Measurements from ENCODE around the gene PFDN4.

The PFDN4 gene

DNA sequence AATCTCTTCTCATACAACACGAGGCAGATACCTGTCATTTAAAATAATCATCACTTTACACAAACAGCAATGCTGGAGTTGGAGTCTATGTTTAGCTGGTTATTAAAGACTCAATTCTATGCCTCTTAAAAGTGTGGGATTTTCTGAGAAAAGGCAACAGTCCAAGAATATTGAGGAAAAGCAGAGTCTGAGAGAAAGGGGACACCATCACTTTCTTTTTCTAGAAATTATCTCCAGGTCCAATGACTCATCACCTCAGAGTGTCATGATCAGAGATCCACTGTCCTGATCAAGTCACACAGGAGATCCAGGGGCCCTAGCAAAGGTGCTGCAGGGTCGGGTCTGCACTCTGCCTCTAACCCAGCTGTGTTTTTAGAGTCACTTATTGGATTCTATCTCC lies 42.1 kb upstream of the PFDN4 start:
- no peaks in the 10 kb centered on the region for H3K4me1 ChIP-seq (ENCODE audit: control insufficient read depth in 2 of 2, insufficient read depth in 2 of 2, low read length in 2 of 2)
- H3K9ac ChIP-seq (ENCODE audit: low read depth in 1 of 2, low read length in 2 of 2), result no peak overlapping the region
- H3K27me3 ChIP-seq (ENCODE audit: control insufficient read depth in 2 of 2, insufficient read depth in 2 of 2, low read length in 2 of 2), result peaks cover 21 to 29% of the 10 kb centered on the region in 2 donors

GRCh38 chr20:54166987-54167662 lies 40.8 kb upstream of the PFDN4 start:
- Histone ChIP-seq H3K9me3 (ENCODE audit: control insufficient read depth in 2 of 2, low read length in 2 of 2) (no peaks in the 10 kb centered on the region), H3K4me3 (ENCODE audit: low read length in 2 of 2) (no peak overlapping the region), H3K4me1 (ENCODE audit: control insufficient read depth in 2 of 2, insufficient read depth in 2 of 2, low read length in 2 of 2) (no peaks in the 10 kb centered on the region), H3K27ac (ENCODE audit: low read depth in 2 of 2, low read length in 2 of 2) (no peak overlapping the region), H3K9ac (ENCODE audit: low read depth in 1 of 2, low read length in 2 of 2) (no peak overlapping the region), H3K36me3 (ENCODE audit: control insufficient read depth in 2 of 2, insufficient read depth in 2 of 2, low read length in 2 of 2) (no peaks in the 10 kb centered on the region), H3K27me3 (ENCODE audit: control insufficient read depth in 2 of 2, insufficient read depth in 2 of 2, low read length in 2 of 2) (peaks cover 34 to 41% of the 10 kb centered on the region in 2 donors)

More for the DNA sequence above, 42.1 kb upstream of the PFDN4 start:
- Histone ChIP-seq H3K4me3 (ENCODE audit: low read length in 2 of 2) (no peak overlapping the region), H3K36me3 (ENCODE audit: control insufficient read depth in 2 of 2, insufficient read depth in 2 of 2, low read length in 2 of 2) (no peaks in the 10 kb centered on the region), H3K9me3 (ENCODE audit: control insufficient read depth in 2 of 2, low read length in 2 of 2) (no peaks in the 10 kb centered on the region), H3K27ac (ENCODE audit: low read depth in 2 of 2, low read length in 2 of 2) (no peak overlapping the region)

GRCh38 chr20:54167909-54168872 lies 39.7 kb upstream of the PFDN4 start:
- Histone ChIP-seq H3K27ac (ENCODE audit: low read depth in 2 of 2, low read length in 2 of 2) (no peak overlapping the region), H3K9me3 (ENCODE audit: control insufficient read depth in 2 of 2, low read length in 2 of 2) (no peaks in the 10 kb centered on the region), H3K4me3 (ENCODE audit: low read length in 2 of 2) (no peak overlapping the region), H3K4me1 (ENCODE audit: control insufficient read depth in 2 of 2, insufficient read depth in 2 of 2, low read length in 2 of 2) (peaks cover 0 to 2% of the 10 kb centered on the region in 2 donors), H3K36me3 (ENCODE audit: control insufficient read depth in 2 of 2, insufficient read depth in 2 of 2, low read length in 2 of 2) (no peaks in the 10 kb centered on the region), H3K9ac (ENCODE audit: low read depth in 1 of 2, low read length in 2 of 2) (no peak overlapping the region), H3K27me3 (ENCODE audit: control insufficient read depth in 2 of 2, insufficient read depth in 2 of 2, low read length in 2 of 2) (peaks cover 45 to 52% of the 10 kb centered on the region in 2 donors)

DNA sequence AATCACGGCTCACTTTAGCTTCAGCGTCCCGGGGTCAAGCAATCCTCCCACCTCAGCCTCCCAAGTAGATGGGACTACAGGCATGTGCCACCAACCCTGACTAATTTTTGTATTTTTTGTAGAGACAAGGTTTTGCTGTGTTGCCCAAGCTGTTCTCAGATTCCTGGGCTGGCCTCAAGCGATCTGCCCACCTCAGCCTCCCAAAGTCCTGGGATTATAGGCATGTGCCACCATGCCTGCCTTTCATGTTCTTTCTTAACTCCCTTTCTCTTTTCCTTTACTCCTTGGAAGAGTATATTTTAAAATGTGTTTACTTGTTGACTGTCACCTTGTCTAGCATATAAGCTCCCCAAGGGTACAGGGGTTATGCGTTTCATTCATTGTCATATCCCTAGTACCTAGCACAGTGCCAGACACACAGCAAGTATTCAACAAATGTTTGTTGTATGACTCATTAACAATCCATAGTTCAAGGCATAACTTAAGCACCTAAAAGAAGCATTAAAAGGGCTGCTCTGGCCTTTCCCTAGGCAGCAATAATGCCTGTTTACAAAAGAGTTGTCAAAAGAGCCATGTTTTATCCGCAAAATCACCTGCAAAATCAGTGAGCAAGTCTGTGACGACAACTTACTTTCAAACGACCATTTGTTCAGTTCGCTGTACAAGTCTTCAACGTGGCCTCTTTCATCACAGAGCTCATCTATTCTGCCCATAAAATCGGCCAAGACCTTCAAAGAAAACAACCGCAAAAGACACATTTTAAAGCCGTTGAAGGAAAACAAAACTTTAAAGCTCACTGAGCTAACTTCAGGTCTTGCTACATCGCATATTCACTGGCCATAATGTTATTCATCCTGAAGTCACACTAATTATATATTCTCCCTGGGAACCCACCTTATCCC lies 38.7 kb upstream of the PFDN4 start:
- peaks cover 0 to 2% of the 10 kb centered on the region in 2 donors for H3K4me1 ChIP-seq (ENCODE audit: control insufficient read depth in 2 of 2, insufficient read depth in 2 of 2, low read length in 2 of 2)
- no peak overlapping the region for H3K9ac ChIP-seq (ENCODE audit: low read depth in 1 of 2, low read length in 2 of 2)
- no peaks in the 10 kb centered on the region for H3K9me3 ChIP-seq (ENCODE audit: control insufficient read depth in 2 of 2, low read length in 2 of 2)
- peaks cover 52 to 58% of the 10 kb centered on the region in 2 donors for H3K27me3 ChIP-seq (ENCODE audit: control insufficient read depth in 2 of 2, insufficient read depth in 2 of 2, low read length in 2 of 2)
- H3K27ac ChIP-seq (ENCODE audit: low read depth in 2 of 2, low read length in 2 of 2), result no peak overlapping the region
- no peak overlapping the region for H3K4me3 ChIP-seq (ENCODE audit: low read length in 2 of 2)
- no peaks in the 10 kb centered on the region for H3K36me3 ChIP-seq (ENCODE audit: control insufficient read depth in 2 of 2, insufficient read depth in 2 of 2, low read length in 2 of 2)

DNA sequence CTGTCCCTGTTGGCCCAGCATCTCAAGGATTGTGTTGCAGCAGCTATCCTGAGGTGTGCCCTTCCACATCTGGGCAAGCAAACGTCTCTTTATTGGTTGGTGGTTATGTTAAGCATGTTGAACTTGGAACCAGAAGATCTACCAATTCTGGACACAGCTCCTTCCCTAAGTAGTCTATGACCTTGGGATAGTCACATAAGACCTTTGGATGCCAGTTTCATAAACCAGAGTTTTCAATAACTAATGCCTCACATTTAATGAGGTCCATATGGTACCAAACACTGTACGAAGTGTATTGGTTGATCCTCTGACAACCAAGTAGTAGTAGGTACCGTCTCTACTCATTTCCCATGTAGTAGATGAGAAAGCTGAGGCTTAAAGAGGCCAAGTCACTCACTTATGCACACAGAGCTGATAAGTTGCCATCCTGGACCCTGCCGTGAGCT lies 37.8 kb upstream of the PFDN4 start:
- no peak overlapping the region for H3K4me3 ChIP-seq (ENCODE audit: low read length in 2 of 2)
- H3K27me3 ChIP-seq (ENCODE audit: control insufficient read depth in 2 of 2, insufficient read depth in 2 of 2, low read length in 2 of 2), result peaks cover 57 to 65% of the 10 kb centered on the region in 2 donors
- no peak overlapping the region for H3K9ac ChIP-seq (ENCODE audit: low read depth in 1 of 2, low read length in 2 of 2)
- H3K4me1 ChIP-seq (ENCODE audit: control insufficient read depth in 2 of 2, insufficient read depth in 2 of 2, low read length in 2 of 2), result peaks cover 0 to 5% of the 10 kb centered on the region in 2 donors
- H3K27ac ChIP-seq (ENCODE audit: low read depth in 2 of 2, low read length in 2 of 2), result no peak overlapping the region
- H3K9me3 ChIP-seq (ENCODE audit: control insufficient read depth in 2 of 2, low read length in 2 of 2), result no peaks in the 10 kb centered on the region
- no peaks in the 10 kb centered on the region for H3K36me3 ChIP-seq (ENCODE audit: control insufficient read depth in 2 of 2, insufficient read depth in 2 of 2, low read length in 2 of 2)

DNA sequence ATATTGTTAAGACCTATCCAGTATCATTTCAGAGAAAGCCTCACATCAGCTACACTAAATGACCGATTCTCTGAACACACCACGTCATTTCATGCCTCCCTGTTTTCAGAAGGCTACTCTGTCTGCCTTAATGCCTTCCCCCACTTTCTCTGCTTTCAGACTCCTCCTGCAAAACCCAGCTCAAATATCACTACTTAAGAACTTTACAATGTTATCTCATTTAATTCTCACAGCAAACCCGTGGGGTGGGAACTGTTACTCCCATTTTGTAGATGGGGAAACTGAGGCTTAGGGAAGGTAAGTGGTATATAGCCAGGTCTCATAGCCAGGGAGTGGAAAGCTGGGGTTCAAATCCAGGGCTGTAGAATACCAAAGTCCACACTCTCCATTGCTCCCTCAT lies 36.9 kb upstream of the PFDN4 start:
- Histone ChIP-seq H3K27me3 (ENCODE audit: control insufficient read depth in 2 of 2, insufficient read depth in 2 of 2, low read length in 2 of 2) (peaks cover 59 to 69% of the 10 kb centered on the region in 2 donors), H3K9me3 (ENCODE audit: control insufficient read depth in 2 of 2, low read length in 2 of 2) (no peaks in the 10 kb centered on the region)

DNA sequence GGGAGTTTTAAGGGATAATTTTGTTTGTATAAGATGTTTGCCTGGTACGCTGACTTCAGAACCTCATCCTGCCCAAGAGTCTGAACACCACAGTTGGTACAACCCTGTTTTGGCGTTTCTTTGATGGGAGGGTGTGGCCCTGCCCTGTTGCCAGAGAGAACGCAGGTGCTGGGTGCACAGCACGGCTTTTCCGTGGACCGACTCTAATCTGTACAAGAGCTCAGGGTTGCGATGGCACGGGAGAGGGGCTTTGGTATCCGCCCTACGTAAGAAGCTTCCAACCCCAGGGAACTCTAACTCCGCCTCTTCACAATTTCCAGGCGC lies 35.4 kb upstream of the PFDN4 start:
- H3K4me3 ChIP-seq (ENCODE audit: low read length in 2 of 2), result no peak overlapping the region
- no peaks in the 10 kb centered on the region for H3K9me3 ChIP-seq (ENCODE audit: control insufficient read depth in 2 of 2, low read length in 2 of 2)
- H3K9ac ChIP-seq (ENCODE audit: low read depth in 1 of 2, low read length in 2 of 2), result no peak overlapping the region
- H3K4me1 ChIP-seq (ENCODE audit: control insufficient read depth in 2 of 2, insufficient read depth in 2 of 2, low read length in 2 of 2), result peaks cover 0 to 5% of the 10 kb centered on the region in 2 donors
- peaks cover 59 to 69% of the 10 kb centered on the region in 2 donors for H3K27me3 ChIP-seq (ENCODE audit: control insufficient read depth in 2 of 2, insufficient read depth in 2 of 2, low read length in 2 of 2)
- no peaks in the 10 kb centered on the region for H3K36me3 ChIP-seq (ENCODE audit: control insufficient read depth in 2 of 2, insufficient read depth in 2 of 2, low read length in 2 of 2)
- no peak overlapping the region for H3K27ac ChIP-seq (ENCODE audit: low read depth in 2 of 2, low read length in 2 of 2)

More for the DNA sequence above, 36.9 kb upstream of the PFDN4 start:
- H3K27ac ChIP-seq (ENCODE audit: low read depth in 2 of 2, low read length in 2 of 2), result no peak overlapping the region
- H3K4me1 ChIP-seq (ENCODE audit: control insufficient read depth in 2 of 2, insufficient read depth in 2 of 2, low read length in 2 of 2), result peaks cover 0 to 5% of the 10 kb centered on the region in 2 donors
- H3K4me3 ChIP-seq (ENCODE audit: low read length in 2 of 2), result no peak overlapping the region
- H3K36me3 ChIP-seq (ENCODE audit: control insufficient read depth in 2 of 2, insufficient read depth in 2 of 2, low read length in 2 of 2), result no peaks in the 10 kb centered on the region
- H3K9ac ChIP-seq (ENCODE audit: low read depth in 1 of 2, low read length in 2 of 2), result no peak overlapping the region

GRCh38 chr20:54172856-54173652 lies 34.8 kb upstream of the PFDN4 start:
- H3K4me1 ChIP-seq (ENCODE audit: control insufficient read depth in 2 of 2, insufficient read depth in 2 of 2, low read length in 2 of 2), result peaks cover 0 to 5% of the 10 kb centered on the region in 2 donors
- no peak overlapping the region for H3K9ac ChIP-seq (ENCODE audit: low read depth in 1 of 2, low read length in 2 of 2)
- peaks cover 56 to 66% of the 10 kb centered on the region in 2 donors for H3K27me3 ChIP-seq (ENCODE audit: control insufficient read depth in 2 of 2, insufficient read depth in 2 of 2, low read length in 2 of 2)
- no peak overlapping the region for H3K4me3 ChIP-seq (ENCODE audit: low read length in 2 of 2)
- H3K9me3 ChIP-seq (ENCODE audit: control insufficient read depth in 2 of 2, low read length in 2 of 2), result no peaks in the 10 kb centered on the region
- no peaks in the 10 kb centered on the region for H3K36me3 ChIP-seq (ENCODE audit: control insufficient read depth in 2 of 2, insufficient read depth in 2 of 2, low read length in 2 of 2)
- H3K27ac ChIP-seq (ENCODE audit: low read depth in 2 of 2, low read length in 2 of 2), result no peak overlapping the region

Data from mucosa of rectum (tissue), 2 donors.